A549 treated with Mapracorat at 1 μM for 4 hours (cell line): ENCODE measurements around the gene PRR19. TPM values are rescaled to one million over a fixed set of nuclear protein-coding genes. Genes with fewer than 3 reads are reported as not detected.

Experiments used
- total RNA-seq: library from RNA; stranded (reverse); fragments of 200-300 nt; extraction: Qiagen RNA extraction; gene quantifications from 5 replicates; pipeline ENCODE4 v1.2.3, GENCODE V29; 2022

Gene PRR19
- total RNA-seq = 2.8 to 4.4 TPM (median 3.8 TPM) in 5 replicates

GRCh38 chr19:42301646-42302203 lies at the start of gene PRR19:
Gene PRR19 (plus strand): TSS chr19:42302132. CDS start chr19:42309585, 7,453 bp downstream.

GRCh38 chr19:42254850-42255765 lies 46.8 kb upstream of the PRR19 start, which contains the start of gene ERF:
Gene ERF (minus strand): TSS chr19:42255128. CDS start chr19:42254999, 129 bp downstream.

GRCh38 chr19:42268704-42269477 lies 33.0 kb upstream of the PRR19 start, which contains the start of gene CIC:
Gene CIC (plus strand): TSS chr19:42269252. CDS start chr19:42271784, 2,532 bp downstream.

GRCh38 chr19:42313096-42313839 lies 11.3 kb downstream of the PRR19 start, which contains the start of gene TMEM145:
Gene TMEM145 (plus strand): TSS chr19:42313309. CDS start chr19:42313377, 68 bp downstream.

GRCh38 chr19:42325308-42325895 lies 23.5 kb downstream of the PRR19 start, which contains the start of gene MEGF8:
Gene MEGF8 (plus strand): TSS chr19:42325635. CDS start chr19:42326244, 609 bp downstream.

Other genes starting within 250 kb of the PRR19 start
- gene GRIK5, start 231.9 kb upstream of the PRR19 start, total RNA-seq = 0.33 to 0.53 TPM (median 0.43 TPM) in 5 replicates
- 29.6 to 38.8 TPM (median 36.5 TPM) in 5 replicates for gene ZNF574, start 226.0 kb upstream of the PRR19 start, total RNA-seq
- 0.18 to 0.65 TPM (median 0.45 TPM) in 5 replicates for gene POU2F2, start 169.7 kb upstream of the PRR19 start, total RNA-seq
- gene DEDD2, start 84.5 kb upstream of the PRR19 start, total RNA-seq = 50.3 to 74.2 TPM (median 67.4 TPM) in 5 replicates
- 16.7 to 20.4 TPM (median 19.7 TPM) in 5 replicates for gene ZNF526, start 81.8 kb upstream of the PRR19 start, total RNA-seq
- 106 to 149 TPM (median 146 TPM) in 5 replicates for gene GSK3A, start 59.5 kb upstream of the PRR19 start, total RNA-seq
- gene ERF, start 47.0 kb upstream of the PRR19 start, total RNA-seq = 90.1 to 130 TPM (median 124 TPM) in 5 replicates
- gene CIC, start 32.9 kb upstream of the PRR19 start, total RNA-seq = 40.6 to 55.1 TPM (median 48.9 TPM) in 5 replicates
- 130 to 159 TPM (median 149 TPM) in 5 replicates for gene PAFAH1B3, start 492 bp downstream of the PRR19 start, total RNA-seq
- 1.8 to 3.7 TPM (median 3.0 TPM) in 5 replicates for gene TMEM145, start 11.2 kb downstream of the PRR19 start, total RNA-seq
- 19.5 to 26.4 TPM (median 24.3 TPM) in 5 replicates for gene MEGF8, start 23.5 kb downstream of the PRR19 start, total RNA-seq
- 43.6 to 57.0 TPM (median 49.3 TPM) in 5 replicates for gene CNFN, start 88.2 kb downstream of the PRR19 start, total RNA-seq
- gene LIPE, start 125.3 kb downstream of the PRR19 start, total RNA-seq = 1.3 to 2.3 TPM (median 1.7 TPM) in 5 replicates
- gene CXCL17, start 140.8 kb downstream of the PRR19 start, total RNA-seq = 0.19 TPM in 1 of 5 replicates, not detected in the others
- gene CEACAM1, start 226.3 kb downstream of the PRR19 start, total RNA-seq = 2.0 to 3.8 TPM (median 2.1 TPM) in 5 replicates